HepG2 (cell line): ENCODE data around the gene AFTPH. TPM values are rescaled to one million over a fixed set of nuclear protein-coding genes. Genes with fewer than 3 reads are reported as not detected.
A peak's percentile ranks its signal among the peaks of the same experiment; 100 is the strongest.

Source experiments
- ARNT2 ChIP-seq: sonication (generic); formaldehyde crosslinking; IDR thresholded peaks from 2 replicates; pipeline ENCODE4 v1.8.0; 2022; ENCODE audit warnings: mild to moderate bottlenecking, low read depth, missing genetic modification reagents, moderate library complexity
- EED ChIP-seq: sonication (generic); formaldehyde crosslinking; IDR thresholded peaks from 2 replicates; pipeline ENCODE4 v1.5.0; 2020; ENCODE audit warnings: mild to moderate bottlenecking, missing genetic modification reagents
- FOSL1 ChIP-seq: sonication (generic); formaldehyde crosslinking; IDR thresholded peaks from 2 replicates; pipeline ENCODE4 v1.9.0; 2021; ENCODE audit warnings: missing genetic modification reagents, borderline replicate concordance
- HMG20A ChIP-seq: IDR thresholded peaks from 2 replicates; pipeline ENCODE4 v1.6.1; 2016; ENCODE audit warnings: borderline replicate concordance
- JUN ChIP-seq: sonication (generic); formaldehyde crosslinking; IDR thresholded peaks from 2 replicates; pipeline ENCODE4 v1.4.0; 2020; ENCODE audit warnings: mild to moderate bottlenecking, missing genetic modification reagents
- KLF12 ChIP-seq: sonication (generic); formaldehyde crosslinking; IDR thresholded peaks from 2 replicates; pipeline ENCODE4 v1.4.0; 2020; ENCODE audit warnings: missing genetic modification reagents, borderline replicate concordance
- NFIB ChIP-seq: sonication (generic); formaldehyde crosslinking; IDR thresholded peaks from 2 replicates; pipeline ENCODE4 v1.9.0; 2021; ENCODE audit warnings: missing genetic modification reagents, mild to moderate bottlenecking, borderline replicate concordance
- NFKBIZ ChIP-seq: IDR thresholded peaks from 2 replicates; pipeline ENCODE4 v1.6.1; 2018; ENCODE audit warnings: missing genetic modification reagents, missing compliant biosample characterization
- PAWR ChIP-seq: sonication (generic); formaldehyde crosslinking; IDR thresholded peaks from 2 replicates; pipeline ENCODE4 v1.4.0; 2020; ENCODE audit warnings: missing genetic modification reagents, mild to moderate bottlenecking, borderline replicate concordance
- RFX3 ChIP-seq: IDR thresholded peaks from 2 replicates; pipeline ENCODE4 v1.6.1; 2016; ENCODE audit warnings: missing biosample characterization, missing genetic modification reagents
- ZBTB4 ChIP-seq: sonication (generic); formaldehyde crosslinking; IDR thresholded peaks from 2 replicates; pipeline ENCODE4 v1.4.0; 2020; ENCODE audit warnings: missing genetic modification reagents, mild to moderate bottlenecking, borderline replicate concordance
- ZNF264 ChIP-seq: sonication (generic); formaldehyde crosslinking; IDR thresholded peaks from 2 replicates; pipeline ENCODE4 v1.4.0; 2020; ENCODE audit warnings: missing genetic modification reagents
- ZNF296 ChIP-seq: sonication (generic); formaldehyde crosslinking; conservative IDR thresholded peaks from 2 replicates; pipeline ENCODE4 v1.5.0; 2020; ENCODE audit warnings: mild to moderate bottlenecking, missing genetic modification reagents
- ZNF33A ChIP-seq: sonication (generic); formaldehyde crosslinking; IDR thresholded peaks from 2 replicates; pipeline ENCODE4 v1.5.1; 2020; ENCODE audit warnings: missing genetic modification reagents, mild to moderate bottlenecking, moderate library complexity, borderline replicate concordance
- ZNF570 ChIP-seq: sonication (generic); formaldehyde crosslinking; IDR thresholded peaks from 2 replicates; pipeline ENCODE4 v1.4.0; 2020; ENCODE audit warnings: mild to moderate bottlenecking, missing genetic modification reagents, borderline replicate concordance
- ZNF605 ChIP-seq: sonication (generic); formaldehyde crosslinking; IDR thresholded peaks from 2 replicates; pipeline ENCODE4 v1.8.0; 2022; ENCODE audit warnings: mild to moderate bottlenecking, missing genetic modification reagents
- ZNF644 ChIP-seq: IDR thresholded peaks from 2 replicates; pipeline ENCODE4 v1.6.1; 2016; ENCODE audit warnings: low read depth
- ZNF674 ChIP-seq: sonication (generic); formaldehyde crosslinking; IDR thresholded peaks from 2 replicates; pipeline ENCODE4 v1.5.0; 2020; ENCODE audit warnings: low read depth, mild to moderate bottlenecking, missing genetic modification reagents
- ZNF761 ChIP-seq: sonication (generic); formaldehyde crosslinking; conservative IDR thresholded peaks from 2 replicates; pipeline ENCODE4 v1.4.0; 2020; ENCODE audit warnings: mild to moderate bottlenecking, missing genetic modification reagents
- ZNF83 ChIP-seq: sonication (generic); formaldehyde crosslinking; IDR thresholded peaks from 2 replicates; pipeline ENCODE4 v1.4.0; 2020; ENCODE audit warnings: missing genetic modification reagents, mild to moderate bottlenecking, borderline replicate concordance
- ZSCAN20 ChIP-seq: sonication (generic); formaldehyde crosslinking; IDR thresholded peaks from 2 replicates; pipeline ENCODE4 v1.4.0; 2020; ENCODE audit warnings: missing genetic modification reagents, mild to moderate bottlenecking, borderline replicate concordance
- polyA plus RNA-seq, 8 experiments: library from polyadenylated mRNA; depleted of rRNA in 3 of 8; stranded (reverse) in 7 of 8; unstranded in 1 of 8; fragments of >200 nt; fragmentation: Illumina TruSeq in 4 of 8; extraction: Trizol in 4 of 8; gene quantifications; 2 replicates each; pipeline versions ENCODE4 v1.2.1 to v1.2.3, GENCODE V29; 2011 to 2016; ENCODE audit warnings: low read depth in 4 of 8, missing spikeins in 1 of 8, mixed read lengths in 1 of 8; ENCODE audit not compliant: insufficient read depth in 1 of 8
- total RNA-seq, 5 experiments: library from RNA; depleted of rRNA; stranded (reverse); fragments of >200 nt; fragmentation: Illumina TruSeq; extraction: Trizol; gene quantifications; 2 replicates each; pipeline ENCODE4 v1.2.3, GENCODE V29; 2016; ENCODE audit warnings: low read depth in 1 of 5
- TF ChIP-seq, protein P1 (sequence below): sonication (generic); formaldehyde crosslinking; IDR thresholded peaks from 2 replicates; pipeline ENCODE4 v1.5.0; 2020; ENCODE audit warnings: mild to moderate bottlenecking, missing genetic modification reagents
- TF ChIP-seq, protein P2 (sequence below): sonication (generic); formaldehyde crosslinking; IDR thresholded peaks from 2 replicates; pipeline ENCODE4 v1.5.0; 2020; ENCODE audit warnings: mild to moderate bottlenecking, missing genetic modification reagents, moderate library complexity

AFTPH gene
- total and polyA plus RNA-seq, 2 of the 13 experiments (the other 11 are each of a cell fraction or from before 2014, with no cell fraction given) = 27.5 to 36.8 TPM

- TF ChIP-seq, protein P1, sequence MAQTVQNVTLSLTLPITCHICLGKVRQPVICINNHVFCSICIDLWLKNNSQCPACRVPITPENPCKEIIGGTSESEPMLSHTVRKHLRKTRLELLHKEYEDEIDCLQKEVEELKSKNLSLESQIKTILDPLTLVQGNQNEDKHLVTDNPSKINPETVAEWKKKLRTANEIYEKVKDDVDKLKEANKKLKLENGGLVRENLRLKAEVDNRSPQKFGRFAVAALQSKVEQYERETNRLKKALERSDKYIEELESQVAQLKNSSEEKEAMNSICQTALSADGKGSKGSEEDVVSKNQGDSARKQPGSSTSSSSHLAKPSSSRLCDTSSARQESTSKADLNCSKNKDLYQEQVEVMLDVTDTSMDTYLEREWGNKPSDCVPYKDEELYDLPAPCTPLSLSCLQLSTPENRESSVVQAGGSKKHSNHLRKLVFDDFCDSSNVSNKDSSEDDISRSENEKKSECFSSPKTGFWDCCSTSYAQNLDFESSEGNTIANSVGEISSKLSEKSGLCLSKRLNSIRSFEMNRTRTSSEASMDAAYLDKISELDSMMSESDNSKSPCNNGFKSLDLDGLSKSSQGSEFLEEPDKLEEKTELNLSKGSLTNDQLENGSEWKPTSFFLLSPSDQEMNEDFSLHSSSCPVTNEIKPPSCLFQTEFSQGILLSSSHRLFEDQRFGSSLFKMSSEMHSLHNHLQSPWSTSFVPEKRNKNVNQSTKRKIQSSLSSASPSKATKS (CRISPR knock-in tag) = no peak
- TF ChIP-seq KLF12 = no peak
- no peak for TF ChIP-seq ZNF674 (CRISPR knock-in tag)
- TF ChIP-seq ZNF296 = no peak
- no peak for TF ChIP-seq RFX3 (CRISPR knock-in tag)
- no peak for TF ChIP-seq EED (CRISPR knock-in tag)
- no peak for TF ChIP-seq ZNF264 (CRISPR knock-in tag)
- no peak for TF ChIP-seq ZNF83 (CRISPR knock-in tag)
- no peak for TF ChIP-seq ZNF644 (CRISPR knock-in tag)
- TF ChIP-seq ZBTB4 = no peak
- TF ChIP-seq, protein P2, sequence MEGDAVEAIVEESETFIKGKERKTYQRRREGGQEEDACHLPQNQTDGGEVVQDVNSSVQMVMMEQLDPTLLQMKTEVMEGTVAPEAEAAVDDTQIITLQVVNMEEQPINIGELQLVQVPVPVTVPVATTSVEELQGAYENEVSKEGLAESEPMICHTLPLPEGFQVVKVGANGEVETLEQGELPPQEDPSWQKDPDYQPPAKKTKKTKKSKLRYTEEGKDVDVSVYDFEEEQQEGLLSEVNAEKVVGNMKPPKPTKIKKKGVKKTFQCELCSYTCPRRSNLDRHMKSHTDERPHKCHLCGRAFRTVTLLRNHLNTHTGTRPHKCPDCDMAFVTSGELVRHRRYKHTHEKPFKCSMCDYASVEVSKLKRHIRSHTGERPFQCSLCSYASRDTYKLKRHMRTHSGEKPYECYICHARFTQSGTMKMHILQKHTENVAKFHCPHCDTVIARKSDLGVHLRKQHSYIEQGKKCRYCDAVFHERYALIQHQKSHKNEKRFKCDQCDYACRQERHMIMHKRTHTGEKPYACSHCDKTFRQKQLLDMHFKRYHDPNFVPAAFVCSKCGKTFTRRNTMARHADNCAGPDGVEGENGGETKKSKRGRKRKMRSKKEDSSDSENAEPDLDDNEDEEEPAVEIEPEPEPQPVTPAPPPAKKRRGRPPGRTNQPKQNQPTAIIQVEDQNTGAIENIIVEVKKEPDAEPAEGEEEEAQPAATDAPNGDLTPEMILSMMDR (CRISPR knock-in tag) = no peak
- no peak for TF ChIP-seq ZNF33A
- TF ChIP-seq PAWR = no peak
- TF ChIP-seq ZNF761 (CRISPR knock-in tag) = no peak
- TF ChIP-seq ZNF570 (CRISPR knock-in tag) = no peak
- no peak for TF ChIP-seq NFKBIZ
- no peak for TF ChIP-seq ZNF605 (CRISPR knock-in tag)
- TF ChIP-seq ARNT2 = no peak
- no peak for TF ChIP-seq JUN
- no peak for TF ChIP-seq NFIB (CRISPR knock-in tag)
- TF ChIP-seq FOSL1 = no peak
- peak; percentile 79 for TF ChIP-seq HMG20A (CRISPR knock-in tag)
- no peak for TF ChIP-seq ZSCAN20 (CRISPR knock-in tag)
Measured at GRCh38 chr2:64516651-64517510, 7.2 kb upstream of the AFTPH start (continued).
